Gastrocnemius medialis (tissue), 4 donors: ENCODE data around the gene ADH1C. TPM values are rescaled to one million over a fixed set of nuclear protein-coding genes. Genes with fewer than 3 reads are reported as not detected.
A peak's percentile ranks its signal among the peaks of the same experiment; 100 is the strongest.

Experiments
- ATAC-seq, 2 donors: fragments of 150-250 bp; one replicate each; pipeline ENCODE4 v1.9.1; 2016
- DNase-seq, 2 donors: peaks; one replicate each; pipeline ENCODE4 v3.0.0-alpha.2; 2019
- H3K27ac ChIP-seq, 4 donors: fragments of 200-600 bp; sonication (generic); 1 replicate in 1 of 4; 2 replicates in 3 of 4; pipeline ENCODE4 v1.5.1; 2016 to 2018; ENCODE audit warnings: mild to moderate bottlenecking in 2 of 4, moderate library complexity in 1 of 4
- H3K27me3 ChIP-seq, 3 donors: fragments of 200-600 bp; sonication (generic) in 2 of 3; 1 replicate in 1 of 3; 2 replicates in 2 of 3; pipeline versions ENCODE4 v1.5.1 to v1.6.0; 2016 to 2019; ENCODE audit warnings: mild to moderate bottlenecking in 1 of 3, moderate library complexity in 1 of 3
- H3K36me3 ChIP-seq, 2 donors: fragments of 200-600 bp; sonication (generic) in 1 of 2; one replicate each; pipeline ENCODE4 v1.5.1; 2017 to 2018
- H3K4me1 ChIP-seq, 2 donors: fragments of 200-600 bp; sonication (generic) in 1 of 2; one replicate each; pipeline ENCODE4 v1.5.1; 2016 to 2017; ENCODE audit warnings: mild to moderate bottlenecking in 2 of 2
- H3K4me3 ChIP-seq, 4 donors: fragments of 200-600 bp; sonication (generic) in 3 of 4; 1 replicate in 1 of 4; 2 replicates in 3 of 4; pipeline ENCODE4 v1.5.1; 2016 to 2019; ENCODE audit warnings: mild to moderate bottlenecking in 2 of 4
- H3K9me3 ChIP-seq, 3 donors: fragments of 200-600 bp; sonication (generic) in 2 of 3; 1 replicate in 1 of 3; 2 replicates in 2 of 3; pipeline ENCODE4 v1.5.1; 2016 to 2019
- POLR2A ChIP-seq, 2 donors: fragments of 450-650 bp; IDR thresholded peaks; one replicate each; pipeline ENCODE4 v1.6.1; 2017; ENCODE audit warnings: antibody characterized with exemption in 2 of 2, mild to moderate bottlenecking in 2 of 2, moderate library complexity in 2 of 2
- in situ Hi-C, 4 donors: fragments of 200-750 bp; cut with MboI; loops; one replicate each; pipeline versions ENCODE4 v1.15.0 to v1.8.0; 2017; ENCODE audit warnings: low sequenced_read_pairs in 4 of 4
- intact Hi-C: fragments of 100-400 bp; cut with DNase I; formaldehyde crosslinking; loops from one replicate; pipeline ENCODE4 v1.15.1; 2023; ENCODE audit warnings: low total_unique reads
- total RNA-seq, 4 donors: library from RNA; depleted of rRNA; stranded (reverse); fragments of >200 nt; gene quantifications; one replicate each; pipeline versions ENCODE4 v1.1.0 to v1.2.3, GENCODE V29; 2016
- TF ChIP-seq, protein P1 (sequence below), 5 experiments: fragments of 450-650 bp in 3 of 5; fragments of 200-600 bp in 2 of 5; sonication (generic) in 2 of 5; IDR thresholded peaks in 4 of 5; conservative IDR thresholded peaks in 1 of 5; 1 replicate in 4 of 5; 2 replicates in 1 of 5; pipeline ENCODE4 v1.5.1; 2016 to 2019; ENCODE audit warnings: antibody characterized with exemption in 5 of 5, mild to moderate bottlenecking in 3 of 5, moderate library complexity in 3 of 5

The ADH1C gene
- total RNA-seq, 4 donors from 2014 or later = 16.1 to 30.6 (median 26.6) TPM

DNA sequence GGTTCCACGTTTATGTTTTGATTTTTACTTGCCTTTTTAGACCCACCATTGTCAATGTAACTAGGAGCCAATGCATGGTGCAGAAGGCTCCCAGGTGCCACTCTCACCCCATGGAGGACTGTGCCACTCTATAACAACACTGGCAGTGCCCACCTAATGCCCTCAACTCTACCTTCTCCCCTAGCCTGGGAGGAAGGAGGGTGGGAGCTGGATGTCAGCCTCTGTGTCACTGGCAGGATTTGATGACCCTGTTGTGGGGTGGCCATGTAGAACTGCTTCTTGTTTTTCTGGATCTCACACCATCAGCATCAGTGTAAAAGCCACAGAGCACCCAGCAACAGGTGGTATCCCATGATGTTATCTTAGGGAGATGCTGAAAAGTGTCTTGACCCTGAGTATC lies 17.7 kb downstream of the ADH1C start:
- Histone ChIP-seq H3K36me3 (no peaks in the 10 kb centered on the region), H3K27me3 (no peaks in the 10 kb centered on the region), H3K4me3 (no peak overlapping the region), H3K4me1 (no peaks in the 10 kb centered on the region), H3K27ac (no peak overlapping the region), H3K9me3 (no peaks in the 10 kb centered on the region)
- intact Hi-C loops = no loop called here
- no peak for DNase-seq
- in situ Hi-C loops = no loop called here
- ATAC-seq = no peak
- TF ChIP-seq POLR2A (IDR thresholded peaks at IDR 0.05) = no peak
- TF ChIP-seq, protein P1, sequence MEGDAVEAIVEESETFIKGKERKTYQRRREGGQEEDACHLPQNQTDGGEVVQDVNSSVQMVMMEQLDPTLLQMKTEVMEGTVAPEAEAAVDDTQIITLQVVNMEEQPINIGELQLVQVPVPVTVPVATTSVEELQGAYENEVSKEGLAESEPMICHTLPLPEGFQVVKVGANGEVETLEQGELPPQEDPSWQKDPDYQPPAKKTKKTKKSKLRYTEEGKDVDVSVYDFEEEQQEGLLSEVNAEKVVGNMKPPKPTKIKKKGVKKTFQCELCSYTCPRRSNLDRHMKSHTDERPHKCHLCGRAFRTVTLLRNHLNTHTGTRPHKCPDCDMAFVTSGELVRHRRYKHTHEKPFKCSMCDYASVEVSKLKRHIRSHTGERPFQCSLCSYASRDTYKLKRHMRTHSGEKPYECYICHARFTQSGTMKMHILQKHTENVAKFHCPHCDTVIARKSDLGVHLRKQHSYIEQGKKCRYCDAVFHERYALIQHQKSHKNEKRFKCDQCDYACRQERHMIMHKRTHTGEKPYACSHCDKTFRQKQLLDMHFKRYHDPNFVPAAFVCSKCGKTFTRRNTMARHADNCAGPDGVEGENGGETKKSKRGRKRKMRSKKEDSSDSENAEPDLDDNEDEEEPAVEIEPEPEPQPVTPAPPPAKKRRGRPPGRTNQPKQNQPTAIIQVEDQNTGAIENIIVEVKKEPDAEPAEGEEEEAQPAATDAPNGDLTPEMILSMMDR (IDR thresholded peaks at IDR 0.05 in 4 of 5, conservative IDR thresholded peaks at IDR 0.05 in 1 of 5) = no peak

DNA sequence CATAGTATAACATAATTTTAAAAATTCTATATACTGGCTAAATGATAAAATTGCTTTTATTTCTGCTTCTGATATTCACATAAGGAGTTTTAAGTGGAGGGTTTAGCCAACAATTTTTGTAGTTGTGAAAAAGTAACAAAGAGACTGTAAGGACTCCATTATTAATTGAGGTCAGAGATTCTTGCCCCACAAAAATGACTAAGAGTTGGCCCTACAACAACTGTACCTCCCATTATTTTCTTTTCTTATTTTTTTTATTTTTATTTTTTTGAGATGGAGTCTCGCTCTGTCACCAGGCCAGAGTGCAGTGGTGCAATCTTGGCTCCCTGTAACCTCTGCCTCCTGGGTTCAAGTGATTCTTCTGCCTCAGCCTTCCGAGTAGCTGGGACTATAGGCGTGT lies 21.9 kb downstream of the ADH1C start:
- in situ Hi-C loops (no loop called here), intact Hi-C loops (no loop called here)
- Histone ChIP-seq H3K36me3 (no peaks in the 10 kb centered on the region), H3K27me3 (no peaks in the 10 kb centered on the region), H3K4me1 (peaks cover 5% of the 10 kb centered on the region in 2 donors), H3K4me3 (no peak overlapping the region), H3K9me3 (no peaks in the 10 kb centered on the region), H3K27ac (no peak overlapping the region)
- TF ChIP-seq POLR2A (IDR thresholded peaks at IDR 0.05) = no peak
- TF ChIP-seq, protein P1 (IDR thresholded peaks at IDR 0.05 in 4 of 5, conservative IDR thresholded peaks at IDR 0.05 in 1 of 5) = no peak
- DNase-seq (no peak), ATAC-seq (peak in 1 of 2 donors; percentile 37)

DNA sequence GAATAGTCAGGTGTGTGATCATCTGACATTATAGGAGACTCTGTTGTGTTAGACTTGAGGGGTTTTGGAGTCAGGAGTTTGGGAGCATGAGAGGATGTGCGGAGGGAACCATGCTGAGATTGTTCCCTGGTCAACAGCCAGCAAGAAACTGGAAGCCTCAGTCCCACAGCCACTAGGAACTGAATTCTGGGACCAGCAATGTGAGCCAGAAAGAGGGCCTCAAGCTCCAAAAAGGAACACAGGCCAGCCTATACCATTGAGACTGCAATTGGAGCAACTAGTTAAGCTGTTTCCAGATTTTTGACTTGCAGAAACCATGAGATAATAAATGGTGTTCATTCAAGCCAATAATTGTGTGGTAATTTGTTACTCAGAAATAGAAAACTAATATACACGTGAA lies 22.7 kb downstream of the ADH1C start:
- Histone ChIP-seq H3K9me3 (no peaks in the 10 kb centered on the region), H3K4me1 (peaks cover 11 to 12% of the 10 kb centered on the region in 2 donors), H3K27me3 (no peaks in the 10 kb centered on the region), H3K4me3 (no peak overlapping the region), H3K27ac (no peak overlapping the region), H3K36me3 (no peaks in the 10 kb centered on the region)
- ATAC-seq (no peak), DNase-seq (no peak)
- in situ Hi-C loops = no loop called here
- TF ChIP-seq, protein P1 (IDR thresholded peaks at IDR 0.05 in 4 of 5, conservative IDR thresholded peaks at IDR 0.05 in 1 of 5) = no peak
- intact Hi-C loops = loop anchor here (5.0 kb wide), 1 partner anchor 403 kb away; the partner anchor contains the start of gene EIF4E

DNA sequence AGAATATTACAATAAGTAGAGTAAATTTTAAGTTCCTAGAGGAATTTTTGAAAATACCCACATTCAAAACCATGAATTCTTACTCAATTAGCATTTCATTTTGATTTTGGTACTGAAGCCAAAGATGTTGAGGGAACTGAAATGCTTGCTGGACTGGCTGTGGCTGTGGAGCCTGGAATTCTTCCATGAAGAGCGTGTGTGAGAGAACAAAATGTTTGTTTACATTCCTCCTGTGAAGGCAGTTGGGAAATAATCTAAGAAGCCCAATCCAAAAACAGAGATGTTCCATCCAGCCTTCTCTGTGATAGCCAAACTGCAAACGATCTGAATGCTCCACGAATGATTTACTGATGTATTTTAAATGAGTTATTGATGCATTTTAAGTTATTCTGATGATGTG lies 27.6 kb downstream of the ADH1C start:
- H3K4me1 ChIP-seq = peaks cover 34% of the 10 kb centered on the region in 2 donors
- no peaks in the 10 kb centered on the region for H3K27me3 ChIP-seq
- no peaks in the 10 kb centered on the region for H3K9me3 ChIP-seq
- TF ChIP-seq, protein P1 (IDR thresholded peaks at IDR 0.05 in 4 of 5, conservative IDR thresholded peaks at IDR 0.05 in 1 of 5) = no peak
- no peak for TF ChIP-seq POLR2A (IDR thresholded peaks at IDR 0.05)
- H3K4me3 ChIP-seq = no peak overlapping the region
- ATAC-seq (peak; percentile 83 to 87), DNase-seq (peak; percentile 81 to 82)
- intact Hi-C loops = loop anchor here (1.0 to 5.0 kb wide), 7 partner anchors 79 to 627 kb away; partner anchors contain the start of genes EIF4E, H2AZ1 and METAP1
- H3K27ac ChIP-seq = peak overlapping the region; percentile 88 to 93 (median 92)
- H3K36me3 ChIP-seq = no peaks in the 10 kb centered on the region
- in situ Hi-C loops = no loop called here

DNA sequence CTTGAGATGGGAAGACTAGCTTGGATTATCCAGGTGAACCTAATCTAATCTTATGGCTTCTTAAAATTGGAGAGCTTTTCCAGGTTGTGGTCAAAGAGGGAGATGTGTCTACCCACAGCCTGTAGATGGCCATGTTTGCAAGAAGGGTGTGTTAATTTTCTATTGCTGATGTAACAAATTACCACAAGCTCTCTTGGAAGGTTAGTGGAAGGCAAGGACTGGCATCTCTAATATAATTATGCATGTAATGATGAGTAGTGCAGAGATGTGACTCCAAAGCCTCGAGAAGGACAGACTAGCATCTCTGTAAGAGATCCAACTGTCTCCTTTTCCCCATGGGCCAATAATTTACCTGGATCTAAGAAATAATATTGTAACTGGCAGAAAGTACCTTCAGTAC lies 28.2 kb downstream of the ADH1C start:
- intact Hi-C loops (loop anchor here (2.0 to 5.0 kb wide), 5 partner anchors 122 to 628 kb away; partner anchors contain the start of genes H2AZ1 and METAP1), in situ Hi-C loops (no loop called here)
- Histone ChIP-seq H3K27ac (peak overlapping the region; percentile 88 to 93 (median 92)), H3K4me1 (peaks cover 34% of the 10 kb centered on the region in 2 donors), H3K9me3 (no peaks in the 10 kb centered on the region), H3K4me3 (peak overlapping the region in 1 of 4 donors; percentile 15), H3K27me3 (no peaks in the 10 kb centered on the region), H3K36me3 (no peaks in the 10 kb centered on the region)
- ATAC-seq (peak; percentile 21 to 28), DNase-seq (no peak)
- no peak for TF ChIP-seq POLR2A (IDR thresholded peaks at IDR 0.05)
- TF ChIP-seq, protein P1 (IDR thresholded peaks at IDR 0.05 in 4 of 5, conservative IDR thresholded peaks at IDR 0.05 in 1 of 5) = no peak
